IMR-90 (cell line): Measurements from ENCODE around the gene C9orf78. TPM values are rescaled to one million over a fixed set of nuclear protein-coding genes. Genes with fewer than 3 reads are reported as not detected.

Experiments used
- ATAC-seq: fragments of 200-7000 bp; cut with Tn5 transposase; 2 replicates; pipeline ENCODE4 v1.9.1; 2020; ENCODE audit warnings: low read depth, mild to moderate bottlenecking, moderate library complexity
- BruUV-seq: library from RNA; stranded (reverse); fragments of 400-500 nt; replicated peaks from 2 replicates; lab custom pipeline; 2021; lab: Mats Ljungman, UMichigan
- CTCF ChIA-PET: fragments of 300-600 bp; formaldehyde crosslinking; extraction: SDS; loops from one replicate; lab custom pipeline; 2021; ENCODE audit warnings: antibody characterized with exemption; lab: Yijun Ruan, JAX
- POLR2A ChIA-PET: fragments of 300-600 bp; sonication (Branson Sonifier 250); formaldehyde crosslinking; loops from one replicate; lab custom pipeline; 2022; ENCODE audit warnings: antibody characterized with exemption; ENCODE audit not compliant: unreplicated experiment; lab: Charles Lee
- DNase-seq: peaks from one replicate; pipeline ENCODE4 v3.0.0; 2013
- H2AFZ ChIP-seq: replicated peaks from 2 replicates; pipeline ENCODE3; 2013; ENCODE audit warnings: low read length, mild to moderate bottlenecking; ENCODE audit not compliant: poor library complexity
- H2AK5ac ChIP-seq: 2 replicates; pipeline ENCODE4 v1.6.1; 2013; ENCODE audit warnings: low read depth, low read length, inconsistent platforms
- H2AK9ac ChIP-seq: replicated peaks from 2 replicates; pipeline ENCODE3; 2013; ENCODE audit warnings: mild to moderate bottlenecking, low read depth, low read length, moderate library complexity; ENCODE audit not compliant: poor library complexity
- H2BK120ac ChIP-seq: 2 replicates; pipeline ENCODE4 v1.6.1; 2013; ENCODE audit warnings: low read depth, low read length, inconsistent platforms
- H2BK15ac ChIP-seq: 3 replicates; pipeline ENCODE4 v1.6.1; 2013; ENCODE audit warnings: low read depth, low read length, inconsistent platforms
- H2BK20ac ChIP-seq: 2 replicates; pipeline ENCODE4 v1.6.1; 2013; ENCODE audit warnings: low read depth, mild to moderate bottlenecking, inconsistent platforms, low read length, moderate library complexity
- H2BK5ac ChIP-seq: 2 replicates; pipeline ENCODE4 v1.6.1; 2013; ENCODE audit warnings: mild to moderate bottlenecking, low read depth, low read length, inconsistent platforms; ENCODE audit not compliant: poor library complexity, severe bottlenecking
- H3K14ac ChIP-seq: replicated peaks from 2 replicates; pipeline ENCODE4 v1.6.1; 2013; ENCODE audit warnings: low read depth, low read length, inconsistent platforms
- H3K18ac ChIP-seq: 2 replicates; pipeline ENCODE4 v1.6.1; 2013; ENCODE audit warnings: low read depth, low read length, control low read depth
- H3K23ac ChIP-seq: 2 replicates; pipeline ENCODE4 v1.6.1; 2013; ENCODE audit warnings: low read depth, low read length, inconsistent platforms
- H3K27ac ChIP-seq: 2 replicates; pipeline ENCODE4 v1.5.1; 2013; ENCODE audit warnings: mild to moderate bottlenecking, control low read depth, low read length; ENCODE audit not compliant: insufficient read depth
- H3K27me3 ChIP-seq: 2 replicates; pipeline ENCODE4 v1.6.1; 2013; ENCODE audit warnings: low read length; ENCODE audit not compliant: control insufficient read depth, insufficient read depth
- H3K36me3 ChIP-seq: 2 replicates; pipeline ENCODE4 v1.6.1; 2013; ENCODE audit warnings: low read length, mixed read lengths; ENCODE audit not compliant: control insufficient read depth, insufficient read depth
- H3K4ac ChIP-seq: 2 replicates; pipeline ENCODE4 v1.6.1; 2013; ENCODE audit warnings: low read depth, low read length, inconsistent platforms
- H3K4me1 ChIP-seq: 2 replicates; pipeline ENCODE4 v1.6.1; 2013; ENCODE audit warnings: low read length, mixed read lengths; ENCODE audit not compliant: control insufficient read depth, insufficient read depth
- H3K4me2 ChIP-seq: 2 replicates; pipeline ENCODE4 v1.6.1; 2013; ENCODE audit warnings: low read depth, mild to moderate bottlenecking, control low read depth, low read length, moderate library complexity
- H3K4me3 ChIP-seq: 2 replicates; pipeline ENCODE4 v1.5.1; 2013; ENCODE audit warnings: low read depth, mild to moderate bottlenecking, control low read depth, low read length, moderate library complexity; ENCODE audit not compliant: insufficient read depth
- H3K56ac ChIP-seq: 2 replicates; pipeline ENCODE4 v1.6.1; 2013; ENCODE audit warnings: low read length, inconsistent platforms; ENCODE audit not compliant: insufficient read depth; ENCODE audit errors: extremely low read depth
- H3K79me1 ChIP-seq, 2 experiments: 2 replicates each; pipeline ENCODE4 v1.6.1; 2013; ENCODE audit warnings: low read length in 2 of 2, inconsistent platforms in 1 of 2, low read depth in 1 of 2
- H3K9ac ChIP-seq: 2 replicates; pipeline ENCODE4 v1.6.1; 2013; ENCODE audit warnings: low read depth, low read length, control low read depth
- H3K9me1 ChIP-seq: 2 replicates; pipeline ENCODE4 v1.6.1; 2013; ENCODE audit warnings: low read length, inconsistent platforms; ENCODE audit not compliant: insufficient read depth
- H3K9me3 ChIP-seq: 2 replicates; pipeline ENCODE4 v1.6.1; 2013; ENCODE audit warnings: low read length; ENCODE audit not compliant: control insufficient read depth, insufficient read depth
- H4K20me1 ChIP-seq: 2 replicates; pipeline ENCODE4 v1.6.1; 2013; ENCODE audit warnings: low read length, inconsistent platforms; ENCODE audit not compliant: insufficient read depth
- H4K5ac ChIP-seq: 2 replicates; pipeline ENCODE4 v1.6.1; 2013; ENCODE audit warnings: mild to moderate bottlenecking, low read depth, low read length, control low read depth
- H4K8ac ChIP-seq, 2 experiments: 2 replicates each; pipeline ENCODE4 v1.6.1; 2013; ENCODE audit warnings: low read depth in 2 of 2, low read length in 2 of 2, control low read depth in 1 of 2, inconsistent platforms in 1 of 2
- H4K91ac ChIP-seq: 2 replicates; pipeline ENCODE4 v1.6.1; 2013; ENCODE audit warnings: low read depth, low read length, inconsistent platforms; ENCODE audit not compliant: insufficient read depth
- BHLHE40 ChIP-seq: fragments of 150-350 bp; IDR thresholded peaks from 2 replicates; pipeline ENCODE4 v1.6.1; 2016; ENCODE audit warnings: mild to moderate bottlenecking, low read depth, low read length
- CEBPB ChIP-seq: IDR thresholded peaks from 2 replicates; pipeline ENCODE4 v1.6.1; 2012; ENCODE audit warnings: low read depth, low read length, improper control_type of control experiment
- CHD1 ChIP-seq: IDR thresholded peaks from 2 replicates; pipeline ENCODE4 v1.6.1; 2012; ENCODE audit warnings: low read depth, low read length, improper control_type of control experiment
- FOS ChIP-seq: fragments of 150-350 bp; IDR thresholded peaks from 2 replicates; pipeline ENCODE4 v1.6.1; 2016; ENCODE audit warnings: low read depth, low read length
- MAFK ChIP-seq: IDR thresholded peaks from 2 replicates; pipeline ENCODE4 v1.6.1; 2012; ENCODE audit warnings: low read depth, low read length, improper control_type of control experiment
- MAZ ChIP-seq: IDR thresholded peaks from 2 replicates; pipeline ENCODE4 v1.6.1; 2012; ENCODE audit warnings: low read depth, mild to moderate bottlenecking, low read length, improper control_type of control experiment, moderate library complexity, borderline replicate concordance
- MXI1 ChIP-seq: IDR thresholded peaks from 2 replicates; pipeline ENCODE4 v1.6.1; 2012; ENCODE audit warnings: low read depth, mild to moderate bottlenecking, low read length, moderate library complexity, borderline replicate concordance
- NFE2L2 ChIP-seq: fragments of 150-350 bp; IDR thresholded peaks from 2 replicates; pipeline ENCODE4 v1.6.1; 2016; ENCODE audit warnings: low read depth, mild to moderate bottlenecking, low read length
- RAD21 ChIP-seq: IDR thresholded peaks from 2 replicates; pipeline ENCODE4 v1.6.1; 2012; ENCODE audit warnings: low read length, improper control_type of control experiment
- RCOR1 ChIP-seq: IDR thresholded peaks from 2 replicates; pipeline ENCODE4 v1.6.1; 2012; ENCODE audit warnings: mild to moderate bottlenecking, low read length, improper control_type of control experiment; ENCODE audit not compliant: insufficient replicate concordance
- SMC3 ChIP-seq: fragments of 150-350 bp; IDR thresholded peaks from 2 replicates; pipeline ENCODE4 v1.6.1; 2016; ENCODE audit warnings: low read depth, mild to moderate bottlenecking, antibody characterized with exemption, low read length, moderate library complexity
- WGBS, 2 experiments: methylation state at CpG; one replicate each; pipeline versions ENCODE4 v1.1.5 to v1.1.7; 2013; ENCODE audit warnings: missing lambda C conversion rate in 2 of 2; ENCODE audit not compliant: insufficient read length in 1 of 2; ENCODE audit errors: extremely low coverage in 2 of 2; 5-methylcytosine and 5-hydroxymethylcytosine counted together
- dilution Hi-C: fragments of 300-500 bp; cut with HindIII; formaldehyde crosslinking; loops from one replicate; pipeline ENCODE4 v1.14.3; 2018; ENCODE audit warnings: low sequenced_read_pairs; ENCODE audit not compliant: unreplicated experiment
- in situ Hi-C: fragments of 300-500 bp; cut with MboI; formaldehyde crosslinking; loops from 3 replicates; pipeline ENCODE4 v1.14.3; 2019; ENCODE audit warnings: low sequenced_read_pairs, inconsistent platforms, mixed read lengths
- intact Hi-C: fragments of 100-400 bp; cut with micrococcal nuclease; formaldehyde crosslinking; loops from 2 replicates; pipeline ENCODE4 v1.10.0; 2022
- polyA plus RNA-seq, 3 experiments: library from polyadenylated mRNA; depleted of rRNA; stranded (reverse); fragments of >200 nt; gene quantifications; 2 replicates each; pipeline ENCODE4 v1.2.3, GENCODE V29; 2012; ENCODE audit warnings: low replicate concordance in 1 of 3
- total RNA-seq: library from RNA; depleted of rRNA; stranded (reverse); fragments of >200 nt; gene quantifications from 2 replicates; pipeline ENCODE4 v1.2.3, GENCODE V29; 2012
- TF ChIP-seq, protein P1 (sequence below): fragments of 150-350 bp; IDR thresholded peaks from 2 replicates; pipeline ENCODE4 v1.6.1; 2017; ENCODE audit warnings: mild to moderate bottlenecking, antibody characterized with exemption, low read length, low read depth
- TF ChIP-seq, protein P2 (sequence below): conservative IDR thresholded peaks from 2 replicates; pipeline ENCODE4 v1.5.1; 2012; ENCODE audit warnings: mild to moderate bottlenecking, low read depth, low read length, improper control_type of control experiment

The C9orf78 gene
- total and polyA plus RNA-seq, 2 of the 4 experiments (the other 2 are of a cell fraction): 29.8 to 46.0 TPM

- H3K9me3 ChIP-seq: no peaks in the 10 kb centered on the region
- dilution Hi-C loops (no loop called here), intact Hi-C loops (no loop called here), in situ Hi-C loops (no loop called here)
- no peak overlapping the region for H2BK20ac ChIP-seq
- no peak; the same call in 1 of the 2 replicates for ATAC-seq
- POLR2A ChIA-PET: no interaction called here
- no peak overlapping the region for H3K14ac ChIP-seq
- BruUV-seq: no TSS peak
- H2AFZ ChIP-seq: no peak overlapping the region
- no peak overlapping the region for H2AK9ac ChIP-seq
- no peak overlapping the region for H3K9ac ChIP-seq
- H2AK5ac ChIP-seq: no peak overlapping the region
- H3K4me3 ChIP-seq: no peak overlapping the region
- 80% methylated on average over 1 of the region's 6 CpGs; no CpG with 5 or more reads in 1 of the 2 experiments for WGBS, 2 experiments
- H3K27me3 ChIP-seq: no peaks in the 10 kb centered on the region
- H4K91ac ChIP-seq: no peak overlapping the region
- H3K18ac ChIP-seq: no peak overlapping the region
- peaks cover 45% of the 10 kb centered on the region for H3K36me3 ChIP-seq
- no peak overlapping the region for H3K23ac ChIP-seq
- no peak overlapping the region for H4K8ac ChIP-seq
- H2BK5ac ChIP-seq: no peak overlapping the region
- peaks cover 11% of the 10 kb centered on the region; the same call in 1 of the 2 replicates for H4K20me1 ChIP-seq
- H3K9me1 ChIP-seq: no peaks in the 10 kb centered on the region; the same call in 1 of the 2 replicates
- no peak overlapping the region for H3K27ac ChIP-seq
- no peak overlapping the region for H2BK120ac ChIP-seq
- no peaks in the 10 kb centered on the region; the same call in 1 of the 2 replicates for H3K4me1 ChIP-seq
- no peak overlapping the region for H3K4me2 ChIP-seq
- H3K56ac ChIP-seq: no peak overlapping the region
- TF ChIP-seq FOS (no peak), CEBPB (no peak), RAD21 (no peak), RCOR1 (no peak), MAFK (no peak), NFE2L2 (no peak), CHD1 (no peak), BHLHE40 (no peak), MAZ (no peak), SMC3 (no peak), MXI1 (no peak)
- TF ChIP-seq, protein P1, sequence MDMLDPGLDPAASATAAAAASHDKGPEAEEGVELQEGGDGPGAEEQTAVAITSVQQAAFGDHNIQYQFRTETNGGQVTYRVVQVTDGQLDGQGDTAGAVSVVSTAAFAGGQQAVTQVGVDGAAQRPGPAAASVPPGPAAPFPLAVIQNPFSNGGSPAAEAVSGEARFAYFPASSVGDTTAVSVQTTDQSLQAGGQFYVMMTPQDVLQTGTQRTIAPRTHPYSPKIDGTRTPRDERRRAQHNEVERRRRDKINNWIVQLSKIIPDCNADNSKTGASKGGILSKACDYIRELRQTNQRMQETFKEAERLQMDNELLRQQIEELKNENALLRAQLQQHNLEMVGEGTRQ: no peak
- TF ChIP-seq, protein P2, sequence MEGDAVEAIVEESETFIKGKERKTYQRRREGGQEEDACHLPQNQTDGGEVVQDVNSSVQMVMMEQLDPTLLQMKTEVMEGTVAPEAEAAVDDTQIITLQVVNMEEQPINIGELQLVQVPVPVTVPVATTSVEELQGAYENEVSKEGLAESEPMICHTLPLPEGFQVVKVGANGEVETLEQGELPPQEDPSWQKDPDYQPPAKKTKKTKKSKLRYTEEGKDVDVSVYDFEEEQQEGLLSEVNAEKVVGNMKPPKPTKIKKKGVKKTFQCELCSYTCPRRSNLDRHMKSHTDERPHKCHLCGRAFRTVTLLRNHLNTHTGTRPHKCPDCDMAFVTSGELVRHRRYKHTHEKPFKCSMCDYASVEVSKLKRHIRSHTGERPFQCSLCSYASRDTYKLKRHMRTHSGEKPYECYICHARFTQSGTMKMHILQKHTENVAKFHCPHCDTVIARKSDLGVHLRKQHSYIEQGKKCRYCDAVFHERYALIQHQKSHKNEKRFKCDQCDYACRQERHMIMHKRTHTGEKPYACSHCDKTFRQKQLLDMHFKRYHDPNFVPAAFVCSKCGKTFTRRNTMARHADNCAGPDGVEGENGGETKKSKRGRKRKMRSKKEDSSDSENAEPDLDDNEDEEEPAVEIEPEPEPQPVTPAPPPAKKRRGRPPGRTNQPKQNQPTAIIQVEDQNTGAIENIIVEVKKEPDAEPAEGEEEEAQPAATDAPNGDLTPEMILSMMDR: no peak
- H3K79me1 ChIP-seq: peaks cover 13 to 47% of the 10 kb centered on the region in 2 experiments
- no peak overlapping the region for H3K4ac ChIP-seq
- no peak overlapping the region for H2BK15ac ChIP-seq
- no peak for DNase-seq
- CTCF ChIA-PET: no interaction called here
- no peak overlapping the region for H4K5ac ChIP-seq
These were observed 24.3 kb downstream of the C9orf78 start for GRCh38 chr9:129810788-129811187.
